Cardiac fibroblast (primary cell): Measurements from ENCODE around the gene GRM5.

ENCODE experiments used
- DNase-seq, 2 donors: peaks; one replicate each; pipeline versions ENCODE4 v3.0.0 to v3.0.0-alpha.2; 2010; ENCODE audit warnings: low read depth in 2 of 2
- H3K4me3 ChIP-seq, 2 donors: replicated peaks in 1 of 2; 1 replicate in 1 of 2; 2 replicates in 1 of 2; pipeline ENCODE4 v1.5.1; 2011; ENCODE audit warnings: low read depth in 2 of 2, low read length in 2 of 2, mild to moderate bottlenecking in 2 of 2, moderate library complexity in 1 of 2
- CTCF ChIP-seq: IDR thresholded peaks from one replicate; pipeline ENCODE4 v1.5.1; 2011; ENCODE audit warnings: low read depth, mild to moderate bottlenecking, low read length, inconsistent platforms

Gene GRM5

GRCh38 chr11:88501541-88501940, 564.2 kb downstream of the GRM5 start:
- peak in 1 of 2 donors; percentile 48 for DNase-seq
- no peak for TF ChIP-seq CTCF

DNA sequence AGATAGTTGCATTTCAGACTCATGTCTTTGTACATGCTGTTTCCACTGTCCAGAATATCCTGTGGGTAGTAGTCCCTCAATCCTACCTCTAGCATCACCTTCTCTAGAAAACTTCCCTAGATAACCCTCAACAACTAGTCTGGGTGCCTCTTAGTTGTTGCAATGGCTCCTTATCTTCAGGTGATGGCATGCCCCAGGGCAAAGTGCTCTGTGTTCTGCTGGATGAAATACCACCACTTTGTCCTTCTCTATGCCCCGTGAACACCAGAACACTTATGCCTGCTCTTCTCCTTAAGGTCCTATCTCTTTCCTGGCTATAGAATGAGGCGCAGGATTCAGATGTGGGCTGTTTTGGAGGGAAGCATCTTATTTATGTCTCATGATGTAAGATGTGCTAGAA, 569.9 kb downstream of the GRM5 start:
- no peak for DNase-seq
- no peak overlapping the region for H3K4me3 ChIP-seq
- no peak for TF ChIP-seq CTCF

More at GRCh38 chr11:88501541-88501940, 564.2 kb downstream of the GRM5 start:
- no peak overlapping the region for H3K4me3 ChIP-seq

DNA sequence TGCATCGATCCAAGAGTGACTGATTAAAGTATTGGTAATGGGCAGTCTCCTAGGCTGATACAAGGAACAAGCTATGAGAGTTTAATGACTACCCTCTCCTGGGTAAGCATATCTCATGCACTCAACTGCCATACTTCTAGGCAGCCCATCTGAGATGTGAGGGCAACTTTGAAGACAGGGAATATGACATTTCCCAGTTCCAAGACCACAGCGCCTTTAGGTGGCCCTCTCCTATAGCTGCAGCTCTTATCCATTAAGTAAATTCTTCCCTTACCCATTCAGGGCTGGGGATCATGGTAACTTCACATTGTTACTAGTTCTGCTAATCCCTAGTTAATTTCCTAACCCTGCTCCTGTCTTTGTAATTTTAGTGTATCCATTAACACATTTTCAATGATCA, 570.9 kb downstream of the GRM5 start:
- no peak for TF ChIP-seq CTCF
- H3K4me3 ChIP-seq: no peak overlapping the region
- DNase-seq: peak in 1 of 2 donors; percentile 24

DNA sequence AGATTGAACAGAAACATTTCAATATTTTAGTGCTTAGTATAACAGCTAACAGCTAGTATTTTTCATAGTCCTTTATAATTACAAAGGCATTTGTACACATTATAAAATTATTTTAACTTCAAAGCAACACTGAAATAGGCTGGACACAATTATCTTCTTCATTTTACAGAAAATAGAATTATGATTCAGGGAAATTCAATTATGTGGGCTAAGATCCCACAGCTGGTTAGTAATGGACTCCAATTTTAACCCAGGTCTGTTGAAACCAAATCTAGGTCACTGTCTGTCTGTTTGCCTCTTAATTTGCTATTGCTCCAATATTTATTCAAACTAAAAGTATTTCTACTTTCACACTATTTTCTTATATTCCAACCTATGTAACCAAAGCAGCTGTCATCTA, 574.1 kb downstream of the GRM5 start:
- no peak for DNase-seq
- TF ChIP-seq CTCF: no peak
- H3K4me3 ChIP-seq: no peak overlapping the region

DNA sequence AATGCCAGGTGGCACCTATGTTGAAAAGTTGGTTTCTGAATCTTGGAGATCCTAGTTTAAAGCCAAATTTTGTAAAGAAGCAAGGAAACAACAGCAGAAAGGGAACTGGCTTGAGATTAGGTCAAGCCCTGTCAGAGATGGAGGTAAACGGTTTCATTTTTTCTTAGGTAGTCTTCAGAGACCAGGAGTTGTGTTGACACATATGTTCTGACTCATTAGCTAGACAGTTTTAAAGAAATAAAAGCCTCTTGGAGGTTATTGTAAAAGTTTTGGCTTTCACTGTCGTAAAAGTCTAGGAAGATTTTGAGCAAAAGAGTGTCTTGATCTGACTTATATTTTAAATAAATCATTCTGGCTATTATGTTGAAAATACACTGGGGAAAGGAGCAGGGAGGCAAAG, 576.8 kb downstream of the GRM5 start:
- TF ChIP-seq CTCF: no peak
- no peak overlapping the region for H3K4me3 ChIP-seq

DNA sequence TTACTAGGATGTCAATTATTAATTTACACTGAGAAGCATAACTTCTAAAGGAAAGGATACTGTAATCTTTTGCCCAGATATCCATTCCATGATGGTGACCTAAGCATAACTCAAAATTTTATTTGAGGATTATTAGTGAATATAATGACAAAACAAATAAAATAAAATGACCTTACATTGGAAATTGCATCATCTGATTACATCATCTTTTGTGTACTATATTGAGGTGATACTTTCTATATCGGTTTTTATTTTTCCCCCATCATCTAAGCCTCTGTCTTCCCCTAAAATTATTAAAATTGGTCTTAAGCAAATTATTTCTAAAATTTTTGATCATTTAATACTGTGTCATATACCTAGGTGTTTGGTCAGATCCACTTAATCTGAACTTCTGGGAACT, 578.1 kb downstream of the GRM5 start:
- H3K4me3 ChIP-seq: no peak overlapping the region
- DNase-seq: no peak
- no peak for TF ChIP-seq CTCF

More for the DNA sequence above, 576.8 kb downstream of the GRM5 start:
- peak in 1 of 2 donors; percentile 62 for DNase-seq
